SK-N-SH (cell line): ENCODE data around the gene KLC1. TPM values are rescaled to one million over a fixed set of nuclear protein-coding genes. Genes with fewer than 3 reads are reported as not detected.

Source experiments
- CTCF ChIA-PET: fragments of 300-600, 350-600 bp; formaldehyde crosslinking; extraction: SDS; loops from one replicate; lab custom pipeline; 2021; lab: Yijun Ruan, JAX
- POLR2A ChIA-PET: fragments of 350-600 bp; sonication (Branson Sonifier 250); formaldehyde crosslinking; extraction: SDS; loops from one replicate; lab custom pipeline; 2020; ENCODE audit warnings: antibody characterized with exemption, inconsistent platforms; lab: Yijun Ruan, JAX
- DNase-seq: peaks from one replicate; pipeline ENCODE4 v3.0.0; 2012
- H2AFZ ChIP-seq: fragments of 200-600 bp; sonication (generic); 2 replicates; pipeline ENCODE4 v1.8.1; 2016; ENCODE audit warnings: antibody characterized with exemption, mild to moderate bottlenecking, low read depth
- H3F3A ChIP-seq: fragments of 200-600 bp; sonication (generic); replicated peaks from 2 replicates; pipeline ENCODE3; 2016; ENCODE audit warnings: antibody characterized with exemption, mild to moderate bottlenecking; ENCODE audit not compliant: insufficient read depth
- H3K27ac ChIP-seq, 2 experiments: fragments of 200-500 bp in 1 of 2; fragments of 200-600 bp in 1 of 2; sonication (Bioruptor generic) in 1 of 2; sonication (generic), shearing (Covaris generic) in 1 of 2; 2 replicates each; pipeline versions ENCODE4 v1.5.1 to v1.6.1; 2014 to 2016; ENCODE audit warnings: low read depth in 2 of 2, inconsistent platforms in 1 of 2, low read length in 1 of 2, mild to moderate bottlenecking in 1 of 2, mixed read lengths in 1 of 2
- H3K27me3 ChIP-seq: fragments of 200-600 bp; sonication (generic), shearing (Covaris generic); 2 replicates; pipeline ENCODE4 v1.6.1; 2016; ENCODE audit warnings: mixed run types; ENCODE audit not compliant: insufficient read depth
- H3K36me3 ChIP-seq, 2 experiments: fragments of 200-500 bp in 1 of 2; fragments of 200-600 bp in 1 of 2; sonication (Bioruptor generic) in 1 of 2; sonication (generic) in 1 of 2; replicated peaks in 1 of 2; 2 replicates each; pipeline versions ENCODE3 to v1.5.1; 2014 to 2016; ENCODE audit warnings: low read length in 1 of 2, mild to moderate bottlenecking in 1 of 2; ENCODE audit not compliant: insufficient read depth in 2 of 2, control insufficient read depth in 1 of 2
- H3K4me1 ChIP-seq, 2 experiments: fragments of 200-500 bp in 1 of 2; fragments of 200-600 bp in 1 of 2; sonication (Bioruptor generic) in 1 of 2; sonication (generic), shearing (Covaris generic) in 1 of 2; 2 replicates each; pipeline versions ENCODE4 v1.5.1 to v1.6.1; 2014 to 2016; ENCODE audit warnings: low read depth in 1 of 2, low read length in 1 of 2, mixed run types in 1 of 2; ENCODE audit not compliant: insufficient read depth in 2 of 2, control insufficient read depth in 1 of 2
- H3K4me2 ChIP-seq: fragments of 200-600 bp; sonication (generic), shearing (Covaris generic); 2 replicates; pipeline ENCODE4 v1.6.1; 2017; ENCODE audit warnings: mixed run types
- H3K4me3 ChIP-seq, 2 experiments: fragments of 200-500 bp in 1 of 2; fragments of 200-600 bp in 1 of 2; sonication (Bioruptor generic) in 1 of 2; sonication (generic), shearing (Covaris generic) in 1 of 2; 2 replicates each; pipeline versions ENCODE4 v1.5.1 to v1.8.1; 2014 to 2016; ENCODE audit warnings: low read depth in 2 of 2, inconsistent platforms in 1 of 2, low read length in 1 of 2, mild to moderate bottlenecking in 1 of 2, mixed read lengths in 1 of 2, moderate library complexity in 1 of 2
- H3K79me2 ChIP-seq: fragments of 200-600 bp; sonication (generic); 2 replicates; pipeline ENCODE4 v1.8.1; 2017; ENCODE audit warnings: mild to moderate bottlenecking; ENCODE audit not compliant: insufficient read depth
- H3K9ac ChIP-seq: fragments of 200-600 bp; sonication (generic); 2 replicates; pipeline ENCODE4 v1.6.1; 2017; ENCODE audit warnings: mixed run types
- H3K9me2 ChIP-seq: fragments of 200-600 bp; sonication (generic); 2 replicates; pipeline ENCODE4 v1.6.1; 2017; ENCODE audit warnings: mixed run types
- H3K9me3 ChIP-seq: fragments of 200-600 bp; sonication (generic); 2 replicates; pipeline ENCODE4 v1.6.1; 2017; ENCODE audit warnings: mixed run types, mild to moderate bottlenecking, moderate library complexity
- H4K20me1 ChIP-seq: fragments of 200-600 bp; sonication (generic); 2 replicates; pipeline ENCODE4 v1.6.1; 2017; ENCODE audit warnings: mild to moderate bottlenecking, mixed run types; ENCODE audit not compliant: insufficient read depth
- CHD2 ChIP-seq: fragments of 150-350 bp; IDR thresholded peaks from 2 replicates; pipeline ENCODE4 v1.6.1; 2018; ENCODE audit warnings: low read length; ENCODE audit not compliant: partially characterized antibody
- CTCF ChIP-seq: fragments of 200-600 bp; sonication (generic); IDR thresholded peaks from 2 replicates; pipeline ENCODE4 v1.6.1; 2017; ENCODE audit warnings: antibody characterized with exemption, mild to moderate bottlenecking, moderate library complexity
- ELF1 ChIP-seq: IDR thresholded peaks from 2 replicates; pipeline ENCODE4 v1.4.0; 2012
- EZH2phosphoT487 ChIP-seq: fragments of 200-600 bp; sonication (generic); IDR thresholded peaks from 2 replicates; pipeline ENCODE4 v1.6.1; 2017; ENCODE audit warnings: low read depth, mixed run types, mild to moderate bottlenecking, antibody characterized with exemption, moderate library complexity, borderline replicate concordance
- GABPA ChIP-seq: IDR thresholded peaks from 2 replicates; pipeline ENCODE4 v1.4.0; 2012; ENCODE audit warnings: low read depth, mild to moderate bottlenecking
- GATA2 ChIP-seq: sonication (generic); formaldehyde crosslinking; IDR thresholded peaks from 2 replicates; pipeline ENCODE4 v1.5.0; 2020; ENCODE audit warnings: mild to moderate bottlenecking, missing genetic modification reagents
- IRF3 ChIP-seq: fragments of 150-350 bp; IDR thresholded peaks from 2 replicates; pipeline ENCODE4 v1.6.1; 2016; ENCODE audit warnings: mild to moderate bottlenecking, low read depth, low read length
- PBX3 ChIP-seq: IDR thresholded peaks from 2 replicates; pipeline ENCODE4; 2012
- RAD21 ChIP-seq: IDR thresholded peaks from 2 replicates; pipeline ENCODE4 v1.6.1; 2012; ENCODE audit warnings: mild to moderate bottlenecking, low read length
- RCOR1 ChIP-seq: fragments of 150-350 bp; IDR thresholded peaks from 2 replicates; pipeline ENCODE4 v1.6.1; 2017; ENCODE audit warnings: antibody characterized with exemption, low read length
- RXRA ChIP-seq: IDR thresholded peaks from 2 replicates; pipeline ENCODE4 v1.4.0; 2012; ENCODE audit warnings: low read depth, mild to moderate bottlenecking, borderline replicate concordance
- SMC3 ChIP-seq: IDR thresholded peaks from 2 replicates; pipeline ENCODE4 v1.6.1; 2012; ENCODE audit warnings: low read depth, low read length, improper control_type of control experiment
- TEAD4 ChIP-seq: IDR thresholded peaks from 2 replicates; pipeline ENCODE4 v1.4.0; 2012; ENCODE audit warnings: mild to moderate bottlenecking, borderline replicate concordance; ENCODE audit not compliant: insufficient read depth
- USF1 ChIP-seq: IDR thresholded peaks from 2 replicates; pipeline ENCODE4 v1.4.0; 2012; ENCODE audit warnings: low read depth, borderline replicate concordance
- USF2 ChIP-seq: fragments of 150-350 bp; IDR thresholded peaks from 2 replicates; pipeline ENCODE4 v1.6.1; 2017; ENCODE audit warnings: antibody characterized with exemption, low read length, low read depth, borderline replicate concordance
- YY1 ChIP-seq: IDR thresholded peaks from 2 replicates; pipeline ENCODE4 v1.4.0; 2012; ENCODE audit warnings: low read depth, mild to moderate bottlenecking
- WGBS: methylation state at CpG from one replicate; pipeline ENCODE4 v1.1.6; 2017; ENCODE audit warnings: low lambda C conversion rate; 5-methylcytosine and 5-hydroxymethylcytosine counted together
- polyA plus RNA-seq, 3 experiments: library from polyadenylated mRNA; depleted of rRNA; stranded (reverse); fragments of >200 nt; gene quantifications; 2 replicates each; pipeline ENCODE4 v1.2.3, GENCODE V29; 2012

The KLC1 gene
- polyA plus RNA-seq, 1 of the 3 experiments (the other 2 are of a cell fraction), result 308 TPM

GRCh38 chr14:103726474-103726873 lies 97.5 kb downstream of the KLC1 start:
- Histone ChIP-seq H3F3A (no peaks in the 10 kb centered on the region), H3K4me3 (no peak overlapping the region), H4K20me1 (peaks cover 9% of the 10 kb centered on the region), H2AFZ (no peak overlapping the region), H3K9me2 (no peaks in the 10 kb centered on the region), H3K27ac (no peak overlapping the region), H3K27me3 (no peaks in the 10 kb centered on the region), H3K36me3 (peaks cover 4 to 28% of the 10 kb centered on the region in 2 experiments), H3K9me3 (no peaks in the 10 kb centered on the region), H3K9ac (no peak overlapping the region), H3K4me2 (no peak overlapping the region), H3K79me2 (peaks cover 27% of the 10 kb centered on the region; the same call in 1 of the 2 replicates), H3K4me1 (no peaks in the 10 kb centered on the region; a peak in 1 of 4 replicates)
- ChIA-PET POLR2A (no interaction called here), CTCF (no interaction called here)
- no peak for DNase-seq
- TF ChIP-seq TEAD4 (no peak), CTCF (no peak), IRF3 (no peak), RAD21 (no peak), CHD2 (no peak), USF2 (no peak), ELF1 (no peak), RCOR1 (no peak), EZH2phosphoT487 (no peak), RXRA (no peak), YY1 (no peak)
- 100% methylated on average over 4 of the region's 18 CpGs for WGBS

- no peak for DNase-seq
- no peaks in the 10 kb centered on the region for H3K9me2 ChIP-seq
- no peaks in the 10 kb centered on the region for H3K9me3 ChIP-seq
- H3K4me2 ChIP-seq, result no peak overlapping the region
- peaks cover 0 to 33% of the 10 kb centered on the region in 2 experiments for H3K36me3 ChIP-seq
- no peak overlapping the region for H3K9ac ChIP-seq
- no peak overlapping the region for H3K27ac ChIP-seq
- no peaks in the 10 kb centered on the region for H3F3A ChIP-seq
- peaks cover 17% of the 10 kb centered on the region; the same call in 1 of the 2 replicates for H3K79me2 ChIP-seq
- no peaks in the 10 kb centered on the region for H3K27me3 ChIP-seq
- H4K20me1 ChIP-seq, result 0 out of 2 replicates have a peak, but pooled peaks cover 1% of the 10 kb centered on the region
- TF ChIP-seq RXRA, result no peak
- no peak for TF ChIP-seq GATA2
- TF ChIP-seq PBX3, result no peak
- TF ChIP-seq SMC3, result no peak
- TF ChIP-seq EZH2phosphoT487, result no peak
- TF ChIP-seq IRF3, result no peak
- no peak for TF ChIP-seq GABPA
- no peak for TF ChIP-seq USF1
- no peak for TF ChIP-seq RAD21
- ChIA-PET POLR2A (no interaction called here), CTCF (no interaction called here)
- no peaks in the 10 kb centered on the region; a peak in 1 of 4 replicates for H3K4me1 ChIP-seq
- WGBS, result 93% methylated on average over 36 of the region's 53 CpGs
- no peak overlapping the region for H3K4me3 ChIP-seq
- H2AFZ ChIP-seq, result no peak overlapping the region
These were observed 98.4 kb downstream of the KLC1 start for GRCh38 chr14:103727313-103727980.
